Peyer's patch (tissue), 4 donors: Measurements from ENCODE around the gene STPG3.

Experiments
- POLR2A ChIP-seq, 2 donors: fragments of 450-650 bp; IDR thresholded peaks; one replicate each; pipeline ENCODE4 v1.5.1; 2017; ENCODE audit warnings: antibody characterized with exemption in 2 of 2, mild to moderate bottlenecking in 2 of 2, moderate library complexity in 2 of 2
- TF ChIP-seq, protein P1 (sequence below), 6 experiments: fragments of 450-650 bp in 4 of 6; fragments of 200-600 bp in 2 of 6; sonication (generic) in 1 of 6; IDR thresholded peaks; one replicate each; pipeline ENCODE4 v1.5.1; 2017 to 2019; ENCODE audit warnings: antibody characterized with exemption in 6 of 6, mild to moderate bottlenecking in 3 of 6, moderate library complexity in 1 of 6

GRCh38 chr9:137256362-137256761 lies 5.3 kb downstream of the STPG3 start:
- TF ChIP-seq, protein P1, sequence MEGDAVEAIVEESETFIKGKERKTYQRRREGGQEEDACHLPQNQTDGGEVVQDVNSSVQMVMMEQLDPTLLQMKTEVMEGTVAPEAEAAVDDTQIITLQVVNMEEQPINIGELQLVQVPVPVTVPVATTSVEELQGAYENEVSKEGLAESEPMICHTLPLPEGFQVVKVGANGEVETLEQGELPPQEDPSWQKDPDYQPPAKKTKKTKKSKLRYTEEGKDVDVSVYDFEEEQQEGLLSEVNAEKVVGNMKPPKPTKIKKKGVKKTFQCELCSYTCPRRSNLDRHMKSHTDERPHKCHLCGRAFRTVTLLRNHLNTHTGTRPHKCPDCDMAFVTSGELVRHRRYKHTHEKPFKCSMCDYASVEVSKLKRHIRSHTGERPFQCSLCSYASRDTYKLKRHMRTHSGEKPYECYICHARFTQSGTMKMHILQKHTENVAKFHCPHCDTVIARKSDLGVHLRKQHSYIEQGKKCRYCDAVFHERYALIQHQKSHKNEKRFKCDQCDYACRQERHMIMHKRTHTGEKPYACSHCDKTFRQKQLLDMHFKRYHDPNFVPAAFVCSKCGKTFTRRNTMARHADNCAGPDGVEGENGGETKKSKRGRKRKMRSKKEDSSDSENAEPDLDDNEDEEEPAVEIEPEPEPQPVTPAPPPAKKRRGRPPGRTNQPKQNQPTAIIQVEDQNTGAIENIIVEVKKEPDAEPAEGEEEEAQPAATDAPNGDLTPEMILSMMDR (IDR thresholded peaks at IDR 0.05), result no peak
- TF ChIP-seq POLR2A (IDR thresholded peaks at IDR 0.05), result no peak
